ENCODE measurements around the gene STXBP1.

DNA sequence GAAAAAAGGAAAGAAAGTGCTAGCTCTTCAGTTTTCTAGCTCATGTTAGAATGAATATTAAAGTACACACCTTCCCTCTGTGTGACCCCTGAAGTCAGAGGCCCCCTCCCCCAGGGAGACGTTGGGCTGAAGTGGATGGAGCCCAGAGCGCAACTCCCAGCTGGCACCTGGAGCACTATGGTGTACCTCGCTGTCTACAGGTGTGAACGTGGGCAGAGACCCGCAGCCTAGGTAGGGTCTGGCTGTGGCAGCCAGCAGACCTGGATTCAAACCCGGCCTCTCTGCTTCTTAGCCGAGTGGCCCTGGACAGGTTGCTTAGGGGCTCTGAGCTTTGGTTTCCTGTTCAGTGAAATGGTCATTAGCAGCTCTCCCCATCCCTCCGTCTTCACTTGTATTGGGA, 116.7 kb downstream of the STXBP1 start:
- TF ChIP-seq, protein P1, sequence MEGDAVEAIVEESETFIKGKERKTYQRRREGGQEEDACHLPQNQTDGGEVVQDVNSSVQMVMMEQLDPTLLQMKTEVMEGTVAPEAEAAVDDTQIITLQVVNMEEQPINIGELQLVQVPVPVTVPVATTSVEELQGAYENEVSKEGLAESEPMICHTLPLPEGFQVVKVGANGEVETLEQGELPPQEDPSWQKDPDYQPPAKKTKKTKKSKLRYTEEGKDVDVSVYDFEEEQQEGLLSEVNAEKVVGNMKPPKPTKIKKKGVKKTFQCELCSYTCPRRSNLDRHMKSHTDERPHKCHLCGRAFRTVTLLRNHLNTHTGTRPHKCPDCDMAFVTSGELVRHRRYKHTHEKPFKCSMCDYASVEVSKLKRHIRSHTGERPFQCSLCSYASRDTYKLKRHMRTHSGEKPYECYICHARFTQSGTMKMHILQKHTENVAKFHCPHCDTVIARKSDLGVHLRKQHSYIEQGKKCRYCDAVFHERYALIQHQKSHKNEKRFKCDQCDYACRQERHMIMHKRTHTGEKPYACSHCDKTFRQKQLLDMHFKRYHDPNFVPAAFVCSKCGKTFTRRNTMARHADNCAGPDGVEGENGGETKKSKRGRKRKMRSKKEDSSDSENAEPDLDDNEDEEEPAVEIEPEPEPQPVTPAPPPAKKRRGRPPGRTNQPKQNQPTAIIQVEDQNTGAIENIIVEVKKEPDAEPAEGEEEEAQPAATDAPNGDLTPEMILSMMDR (tag by site-specific recombination; IDR thresholded peaks at IDR 0.05), result no peak
- no peak for TF ChIP-seq ZNF843 (tag by site-specific recombination; IDR thresholded peaks at IDR 0.05)

All from HEK293 (cell line).